Skin of body (tissue), 2 donors: ENCODE data around the gene MLKL. TPM values are rescaled to one million over a fixed set of nuclear protein-coding genes. Genes with fewer than 3 reads are reported as not detected.
A peak's percentile ranks its signal among the peaks of the same experiment; 100 is the strongest.
"Not testable (repeated sequence)": the region's sequence is repeated elsewhere in the genome, so short reads cannot be mapped to it uniquely, and the experiment has no call there.

Experiments used
- DNase-seq: peaks from one replicate; lab custom pipeline; 2025; lab: John Stamatoyannopoulos, UW
- total RNA-seq: library from RNA; depleted of rRNA; stranded (reverse); fragments of >200 nt; gene quantifications from one replicate; pipeline ENCODE4 v1.2.3, GENCODE V29; 2014

MLKL gene
- total RNA-seq, 1 donor from 2014 or later, result 3.9 TPM

GRCh38 chr16:74732707-74733350, 32.2 kb upstream of the MLKL start:
- no peak for DNase-seq

- no peak for DNase-seq
These were observed 31.3 kb upstream of the MLKL start for GRCh38 chr16:74731853-74732477.

GRCh38 chr16:74729783-74730683, 29.4 kb upstream of the MLKL start:
- DNase-seq, result peak; percentile 8

- no peak for DNase-seq
These were observed 27.2 kb upstream of the MLKL start for GRCh38 chr16:74727903-74728302.

- DNase-seq, result no peak
These were observed 26.1 kb upstream of the MLKL start for GRCh38 chr16:74726716-74727115.

- no peak for DNase-seq
These were observed 25.2 kb upstream of the MLKL start for GRCh38 chr16:74725651-74726455.

- no peak for DNase-seq
These were observed 24.3 kb upstream of the MLKL start for GRCh38 chr16:74724820-74725549.

- no peak for DNase-seq
These were observed 22.6 kb upstream of the MLKL start for GRCh38 chr16:74723256-74723655.

GRCh38 chr16:74722156-74722555, 21.5 kb upstream of the MLKL start:
- not testable (repeated sequence) for DNase-seq

- no peak for DNase-seq
These were observed 21.1 kb upstream of the MLKL start for GRCh38 chr16:74721716-74722115.

- no peak for DNase-seq
These were observed 19.9 kb upstream of the MLKL start for GRCh38 chr16:74720579-74720978.

GRCh38 chr16:74718741-74719610, 18.3 kb upstream of the MLKL start:
- no peak for DNase-seq

- no peak for DNase-seq
These were observed 17.5 kb upstream of the MLKL start for GRCh38 chr16:74718140-74718539.

GRCh38 chr16:74717367-74717766, 16.7 kb upstream of the MLKL start:
- DNase-seq, result no peak

GRCh38 chr16:74716355-74716754, 15.7 kb upstream of the MLKL start:
- no peak for DNase-seq

- no peak for DNase-seq
These were observed 13.2 kb upstream of the MLKL start for GRCh38 chr16:74713876-74714275.

GRCh38 chr16:74713325-74713724, 12.7 kb upstream of the MLKL start:
- no peak for DNase-seq

GRCh38 chr16:74711938-74712337, 11.3 kb upstream of the MLKL start:
- DNase-seq, result no peak

GRCh38 chr16:74710401-74710800, 9.7 kb upstream of the MLKL start:
- no peak for DNase-seq

- peak; percentile 31 for DNase-seq
These were observed 8.8 kb upstream of the MLKL start for GRCh38 chr16:74709441-74709877.
